Stimulated activated CD8-positive, alpha-beta memory T cell treated with anti-CD3 and anti-CD28 coated beads, Interleukin-15, amount 100 ng/mL, for 24 hours (primary cell): ENCODE measurements around the gene TINCR.
"Not testable (repeated sequence)": the region's sequence is repeated elsewhere in the genome, so short reads cannot be mapped to it uniquely, and the experiment has no call there.

Experiments used
- DNase-seq: peaks from one replicate; pipeline ENCODE4 v3.0.0-alpha.2; 2020; ENCODE audit warnings: low read depth

The TINCR gene

DNA sequence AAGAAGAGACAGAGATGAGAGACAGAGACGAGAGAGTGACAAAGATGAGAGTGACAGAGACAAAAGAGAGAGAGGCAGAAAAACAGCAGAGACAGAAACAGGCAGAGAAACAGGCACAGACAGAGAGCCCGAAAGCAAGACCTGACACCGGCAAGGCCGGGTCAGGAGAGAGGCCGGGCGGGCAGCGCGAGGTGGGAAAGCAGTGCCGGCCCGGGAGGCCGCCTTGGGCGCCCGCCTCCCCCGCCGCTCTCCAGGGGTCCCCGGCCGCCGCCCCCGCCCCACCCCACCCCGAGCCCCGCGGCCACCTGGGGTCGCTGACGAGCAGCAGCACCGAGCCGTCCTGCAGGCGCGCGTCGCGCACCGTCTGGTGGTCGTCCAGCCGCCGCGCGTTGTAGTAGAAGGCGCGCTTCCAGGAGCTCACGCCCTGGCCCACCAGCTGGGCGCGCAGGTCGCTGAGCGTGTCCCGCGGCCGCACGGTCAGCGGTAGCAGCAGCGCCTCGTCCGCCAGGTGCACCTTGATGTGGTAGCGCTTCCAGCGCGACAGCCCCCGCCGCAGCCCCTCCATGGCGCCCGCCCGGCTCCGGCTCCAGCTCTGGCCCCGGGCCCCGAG, at the start of gene TINCR:
TSS of gene TINCR (minus strand) at position 594 of the 610 bp plus-strand sequence.
- no peak for DNase-seq

DNA sequence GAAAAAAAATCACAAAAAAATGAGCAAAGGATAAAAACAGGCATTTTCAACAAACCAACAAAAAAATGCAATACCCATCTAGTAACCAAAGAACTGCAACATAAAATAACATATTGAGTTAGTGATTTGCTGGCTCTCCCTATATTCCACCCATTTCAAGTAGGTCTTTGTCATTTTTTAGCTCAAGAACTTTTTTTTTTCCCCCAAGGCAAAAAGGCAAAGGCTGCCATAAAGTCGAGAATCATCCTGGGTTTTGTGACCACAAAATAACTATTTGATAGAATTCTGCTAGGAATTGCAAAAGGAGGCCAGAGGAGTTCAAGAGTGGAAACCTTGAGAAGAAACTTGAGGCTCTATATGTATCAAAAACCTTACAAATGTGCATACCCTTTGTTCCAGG, 49.3 kb upstream of the TINCR start:
- DNase-seq: no peak

DNA sequence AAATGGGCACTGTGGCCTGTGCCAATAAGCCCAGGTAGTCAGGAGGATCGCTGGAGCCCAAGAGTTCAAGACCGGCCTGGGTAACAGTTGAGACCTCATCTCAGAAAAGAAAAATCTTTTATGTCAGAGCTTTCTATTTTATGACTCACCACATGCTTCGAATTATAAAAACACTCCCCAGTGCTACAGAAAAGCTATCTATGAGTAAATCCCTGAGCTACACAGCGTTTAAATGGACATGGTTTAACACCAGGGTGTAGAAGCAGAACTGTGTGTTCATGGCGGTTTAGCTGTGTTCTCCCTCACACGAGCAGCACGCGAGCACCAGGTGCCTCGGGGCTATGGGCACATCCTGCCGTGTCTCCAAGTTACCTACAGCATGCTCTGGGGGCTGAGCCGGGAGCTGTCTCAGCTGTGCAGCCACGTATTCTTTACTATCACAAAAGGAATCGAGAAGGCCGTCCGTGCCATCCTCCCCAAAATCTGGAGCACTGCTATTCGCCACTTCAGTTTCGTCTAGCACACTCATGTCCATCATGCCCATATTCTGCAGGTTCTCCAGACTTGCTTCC, 48.1 kb upstream of the TINCR start:
- no peak for DNase-seq

DNA sequence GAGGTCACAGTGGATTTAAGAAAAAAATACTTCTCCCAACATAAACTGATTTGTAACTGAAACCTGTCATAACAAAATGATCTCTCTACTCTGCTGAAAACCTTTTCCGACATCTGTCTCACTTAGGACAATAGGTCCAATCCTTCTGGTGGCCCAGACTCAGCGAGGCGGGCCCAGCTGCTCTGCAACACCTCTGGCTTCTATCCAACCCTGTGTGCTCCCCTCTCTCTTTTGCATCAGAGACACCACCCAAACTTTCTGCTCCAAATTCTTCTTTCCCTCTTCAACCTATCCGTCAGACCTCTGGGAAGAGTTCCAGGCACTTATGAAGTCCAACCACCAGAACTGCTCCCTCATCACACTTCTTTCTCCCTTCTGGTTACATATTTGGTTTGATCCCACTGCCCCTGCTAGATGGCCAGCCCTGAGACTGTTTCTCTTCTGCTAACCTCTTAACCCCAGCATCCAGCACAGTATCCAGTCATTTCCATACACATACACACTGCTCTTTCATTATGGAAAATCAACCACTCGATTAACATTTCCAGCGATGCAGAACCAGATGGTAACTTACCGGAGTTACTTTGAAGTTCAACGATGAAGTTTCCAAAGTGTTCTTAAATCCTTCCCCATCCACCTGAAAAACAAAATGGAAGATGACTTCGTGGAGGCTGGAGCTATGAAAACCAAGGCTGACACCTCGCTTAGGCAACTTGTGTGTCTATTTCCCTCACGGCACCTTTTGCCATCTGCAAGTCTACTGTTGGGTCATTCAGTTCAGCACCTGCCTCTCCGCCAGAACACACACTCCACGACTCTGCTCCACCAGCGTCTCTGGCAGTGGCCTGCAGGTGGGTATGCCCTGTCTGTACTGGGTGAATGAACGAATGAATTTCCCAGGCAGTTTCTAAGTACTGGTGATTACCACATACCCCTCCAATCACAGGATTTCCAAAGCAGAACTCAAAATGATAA, 45.4 kb upstream of the TINCR start:
- DNase-seq: no peak

DNA sequence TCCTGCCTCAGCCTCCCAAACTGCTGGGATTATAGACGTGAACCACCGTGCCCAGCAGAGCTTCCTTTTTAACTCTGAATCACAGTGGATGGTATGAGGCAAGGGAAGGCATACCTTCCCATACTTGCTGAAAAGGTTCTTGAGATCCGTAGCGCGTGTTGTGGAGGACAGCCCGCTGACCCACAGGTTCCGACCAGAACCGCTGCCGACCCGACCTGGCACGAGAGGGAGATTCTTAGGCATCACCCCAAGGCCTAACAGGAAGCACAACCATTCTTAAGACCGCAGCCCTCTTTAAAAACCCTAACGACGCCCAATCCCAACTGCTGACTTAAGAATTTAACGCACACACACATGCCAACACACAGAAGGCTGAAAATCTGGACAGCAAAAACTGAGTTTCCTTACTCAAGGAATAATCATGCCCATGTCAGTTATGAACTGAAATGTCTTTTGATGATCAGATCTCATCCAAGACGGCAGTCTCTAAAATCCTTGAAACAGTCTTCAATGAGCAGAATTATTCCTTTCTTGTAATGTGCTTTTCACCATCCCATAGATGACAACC, 42.2 kb upstream of the TINCR start:
- DNase-seq: no peak

DNA sequence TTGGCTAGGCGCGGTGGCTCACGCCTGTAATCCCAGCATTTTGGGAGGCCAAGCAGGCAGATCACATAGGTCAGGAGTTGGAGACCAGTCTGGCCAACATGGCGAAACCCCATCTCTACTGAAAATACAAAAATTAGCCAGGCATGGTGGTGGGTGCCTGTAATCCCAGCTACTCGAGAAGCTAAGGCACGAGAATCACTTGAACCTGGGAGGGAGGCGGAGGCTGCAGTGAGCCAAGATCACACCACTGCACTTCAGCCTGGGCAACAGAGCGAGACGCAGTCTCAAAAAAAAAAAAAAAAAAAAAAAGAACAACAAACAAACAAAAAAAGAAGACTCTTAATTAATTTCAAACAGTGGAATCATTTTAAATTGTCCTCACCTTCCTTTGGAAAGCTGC, 41.0 kb upstream of the TINCR start:
- not testable (repeated sequence) for DNase-seq

DNA sequence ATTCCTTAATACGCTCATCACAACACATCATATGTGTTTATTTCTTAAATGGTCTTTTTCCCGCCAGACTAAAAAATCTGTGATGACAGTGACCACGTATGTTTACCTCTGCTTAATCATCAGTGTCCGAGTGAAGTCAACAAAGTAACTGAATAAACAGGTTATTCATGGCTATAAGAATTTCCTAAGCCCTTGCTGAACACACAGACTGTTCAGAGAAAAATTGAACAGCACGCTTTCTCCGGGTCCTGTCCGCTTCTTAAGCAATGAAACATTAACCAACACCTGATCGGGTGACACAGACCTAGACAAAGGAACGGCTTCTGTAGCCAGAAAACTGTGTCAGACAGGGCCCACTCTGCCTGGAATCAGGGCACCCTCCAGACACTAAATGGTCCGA, 40.5 kb upstream of the TINCR start:
- no peak for DNase-seq

DNA sequence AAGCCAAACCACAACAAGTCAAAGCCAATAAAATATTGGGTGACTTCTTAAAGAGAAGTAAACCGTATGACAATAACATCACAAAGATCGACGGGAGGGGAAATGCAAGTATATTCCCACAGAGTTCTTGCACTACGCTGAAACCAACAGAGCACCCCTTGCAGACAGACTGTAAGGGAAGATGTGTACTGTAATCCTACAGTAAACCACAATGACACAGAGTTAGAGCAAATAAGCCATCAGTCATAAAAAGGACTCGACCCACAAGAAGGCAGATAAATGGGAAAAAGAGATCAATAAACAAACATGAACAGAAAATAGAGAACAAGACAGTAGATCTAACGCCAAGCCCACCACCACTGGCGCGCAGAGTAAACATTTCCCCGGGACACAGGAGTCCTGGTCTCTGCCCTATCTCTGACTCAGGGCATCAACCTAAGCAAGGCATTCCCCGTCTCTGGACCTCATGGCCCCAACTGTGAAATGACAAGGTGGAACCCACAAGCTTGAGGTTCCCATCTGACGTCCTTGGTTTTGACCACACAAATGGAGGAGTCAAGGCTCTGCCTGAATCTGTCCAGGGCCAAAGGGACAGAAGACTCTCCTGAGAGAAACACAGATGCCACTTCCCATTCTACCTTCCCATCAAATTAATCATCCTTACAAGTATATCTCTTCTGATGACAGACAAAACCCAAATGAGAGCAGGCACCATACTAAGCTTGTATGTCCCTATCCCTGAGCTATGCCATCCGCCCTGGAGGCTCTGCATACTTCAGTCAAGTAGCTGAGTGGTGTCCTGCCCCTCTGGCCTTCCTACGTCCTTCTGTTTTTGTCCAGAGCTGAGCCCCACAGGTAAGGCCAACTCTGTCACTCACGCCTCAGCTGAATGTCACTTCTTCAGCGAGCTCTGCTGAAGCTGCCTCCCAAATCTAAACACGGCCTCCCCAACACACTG, 39.8 kb upstream of the TINCR start:
- no peak for DNase-seq

DNA sequence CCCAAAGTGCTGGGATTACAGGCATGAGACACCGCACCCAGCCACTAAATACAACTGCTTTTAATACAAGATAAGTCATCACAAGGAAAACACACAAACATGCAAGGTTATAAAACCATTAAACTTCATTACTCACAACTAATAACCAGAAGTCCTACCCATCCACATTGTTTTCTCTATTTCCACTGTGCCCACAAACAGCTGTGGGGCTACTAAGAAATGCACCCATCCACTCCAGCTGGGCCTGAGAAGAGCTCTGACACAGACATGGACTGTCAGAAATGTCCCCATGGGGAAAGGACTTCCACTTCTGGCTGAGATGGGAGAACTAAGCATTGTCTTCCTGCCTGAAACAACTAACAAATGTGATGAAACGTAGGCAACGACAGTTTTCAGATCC, 37.6 kb upstream of the TINCR start:
- DNase-seq: no peak

DNA sequence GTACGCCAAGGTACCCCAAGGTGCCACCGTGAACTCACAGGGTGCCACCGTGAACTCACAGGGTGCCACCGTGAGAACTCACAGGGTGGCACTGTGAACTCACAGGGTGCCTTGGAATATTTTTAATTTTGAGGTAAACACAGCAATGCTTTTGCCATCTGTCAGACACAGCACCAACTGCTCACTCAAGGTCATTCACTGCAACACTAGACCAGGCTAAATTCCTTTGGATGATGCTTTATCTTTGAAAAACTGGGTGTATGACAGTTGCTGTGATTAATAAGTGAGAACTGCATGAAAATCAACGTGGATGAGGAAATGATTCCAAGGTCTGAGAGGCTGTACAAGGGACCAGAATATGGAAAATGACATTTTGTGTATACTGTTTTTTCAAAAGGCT, 35.9 kb upstream of the TINCR start:
- no peak for DNase-seq

DNA sequence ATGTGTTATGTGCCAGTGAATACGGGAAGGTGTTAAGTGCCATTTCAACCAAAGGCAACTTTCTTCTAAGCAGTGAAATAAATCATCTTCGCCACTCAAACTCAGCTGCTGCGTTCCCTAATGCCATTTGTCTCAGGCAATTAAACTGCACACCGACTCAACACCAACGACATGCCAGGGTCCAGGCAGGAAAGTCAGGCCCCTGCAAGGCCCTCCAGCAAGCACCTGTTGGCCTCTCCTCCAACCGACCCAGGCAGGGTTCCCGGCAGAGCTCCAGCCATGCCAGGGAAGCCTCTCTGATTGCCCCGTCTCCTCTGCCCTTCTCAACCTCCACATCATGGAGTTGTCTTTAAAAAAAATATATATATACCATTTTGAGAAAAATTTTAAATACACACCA, 33.0 kb upstream of the TINCR start:
- no peak for DNase-seq

DNA sequence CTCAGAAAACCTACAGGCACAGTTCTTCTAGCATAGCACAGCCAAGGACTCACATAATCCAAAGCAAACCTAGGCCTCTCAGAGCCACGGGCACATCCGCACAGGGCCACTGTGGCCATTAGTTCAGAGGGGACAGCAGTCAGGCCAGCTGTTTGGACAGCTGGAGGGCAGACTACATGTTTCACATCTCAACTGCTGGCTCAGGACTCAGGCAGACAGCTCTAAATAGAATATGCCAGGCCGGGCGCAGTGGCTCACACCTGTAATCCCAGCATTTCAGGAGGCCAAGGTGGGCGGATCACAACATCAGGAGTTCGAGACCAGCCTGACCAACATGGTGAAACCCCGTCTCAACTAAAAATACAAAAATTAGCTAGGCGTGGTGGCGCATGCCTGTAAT, 28.0 kb upstream of the TINCR start:
- DNase-seq: no peak

DNA sequence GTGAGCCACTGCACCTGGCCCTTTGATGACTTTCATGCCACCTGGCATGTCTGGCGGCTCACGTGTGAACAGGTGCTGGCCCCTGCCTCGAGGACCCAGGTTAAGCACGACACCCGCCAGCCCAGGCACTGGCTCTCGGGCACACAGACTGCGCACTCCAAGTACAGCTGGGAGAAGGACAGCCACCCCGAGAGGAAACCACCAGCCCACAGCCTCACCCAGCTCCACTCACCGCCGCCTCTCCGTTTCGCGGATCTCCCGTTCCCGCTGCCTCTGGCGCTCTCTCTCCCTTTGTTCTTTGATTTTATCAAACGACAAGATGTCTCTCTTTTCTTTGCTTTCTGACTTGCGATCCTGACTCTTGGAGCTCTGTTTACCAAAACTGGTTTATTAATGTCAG, 27.4 kb upstream of the TINCR start:
- no peak for DNase-seq

DNA sequence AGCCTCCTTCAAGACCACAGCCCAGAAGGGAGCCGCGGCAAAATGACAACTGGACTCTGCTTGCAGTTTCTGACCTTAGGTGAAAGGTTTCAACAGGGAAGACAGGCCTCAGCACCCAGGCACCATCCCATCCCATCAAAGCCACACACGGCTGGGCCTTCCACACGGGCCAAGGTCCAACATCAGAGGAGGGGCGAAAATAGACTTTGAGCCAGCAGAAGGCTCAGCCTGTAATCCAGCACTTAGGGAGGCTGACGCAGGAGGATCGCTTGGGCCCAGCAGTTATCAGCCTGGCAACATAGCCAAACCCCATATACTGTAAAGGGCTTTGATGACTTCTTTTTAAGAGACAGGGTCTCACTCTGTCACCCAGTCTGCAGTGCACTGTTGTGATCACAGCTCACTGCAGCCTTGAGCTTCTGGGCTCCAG, 26.8 kb upstream of the TINCR start:
- DNase-seq: no peak

DNA sequence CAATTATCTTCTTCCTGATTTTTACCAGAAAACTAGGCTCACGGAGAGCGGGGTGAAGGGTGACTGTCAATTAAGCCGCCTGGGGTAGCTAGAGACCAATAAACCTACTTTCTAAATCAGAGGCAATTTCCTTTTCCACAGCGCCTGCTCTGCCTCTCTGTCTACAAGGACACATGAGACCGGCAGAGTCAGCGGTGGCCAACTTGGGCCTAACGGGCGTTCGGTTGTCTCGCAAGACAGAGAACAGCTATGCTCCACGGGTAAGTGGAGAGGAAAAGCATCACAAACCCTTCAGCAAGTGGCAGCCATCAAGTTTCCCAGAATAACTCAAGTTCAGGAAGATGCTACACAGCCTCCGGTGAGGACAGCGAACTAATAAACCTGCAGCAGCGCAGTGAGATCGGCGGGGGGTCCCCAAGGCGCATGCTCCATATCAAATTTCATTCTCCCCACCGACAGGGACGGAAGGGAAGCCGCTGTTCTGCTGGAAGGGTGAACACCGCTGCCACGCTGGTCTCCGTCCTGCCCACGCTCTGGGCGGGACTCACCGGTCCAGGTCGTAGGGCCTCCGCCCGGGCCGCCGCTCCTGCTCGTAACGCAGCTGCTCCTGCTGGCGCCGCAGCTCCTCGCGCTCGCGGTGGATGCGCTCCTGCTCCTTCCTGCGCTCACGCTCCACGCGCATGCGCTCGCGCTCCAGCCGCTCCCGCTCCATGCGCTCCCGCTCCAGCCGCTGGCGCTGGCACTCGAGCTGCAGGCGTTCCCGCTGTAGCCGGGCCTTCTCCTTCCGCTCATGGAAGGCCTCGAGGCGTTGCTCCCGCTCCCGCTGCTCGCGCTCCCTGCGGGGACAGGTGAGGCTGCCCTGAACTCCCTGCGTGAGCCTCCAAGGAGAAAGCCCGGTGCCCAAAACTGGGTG, 25.8 kb upstream of the TINCR start:
- DNase-seq: no peak

DNA sequence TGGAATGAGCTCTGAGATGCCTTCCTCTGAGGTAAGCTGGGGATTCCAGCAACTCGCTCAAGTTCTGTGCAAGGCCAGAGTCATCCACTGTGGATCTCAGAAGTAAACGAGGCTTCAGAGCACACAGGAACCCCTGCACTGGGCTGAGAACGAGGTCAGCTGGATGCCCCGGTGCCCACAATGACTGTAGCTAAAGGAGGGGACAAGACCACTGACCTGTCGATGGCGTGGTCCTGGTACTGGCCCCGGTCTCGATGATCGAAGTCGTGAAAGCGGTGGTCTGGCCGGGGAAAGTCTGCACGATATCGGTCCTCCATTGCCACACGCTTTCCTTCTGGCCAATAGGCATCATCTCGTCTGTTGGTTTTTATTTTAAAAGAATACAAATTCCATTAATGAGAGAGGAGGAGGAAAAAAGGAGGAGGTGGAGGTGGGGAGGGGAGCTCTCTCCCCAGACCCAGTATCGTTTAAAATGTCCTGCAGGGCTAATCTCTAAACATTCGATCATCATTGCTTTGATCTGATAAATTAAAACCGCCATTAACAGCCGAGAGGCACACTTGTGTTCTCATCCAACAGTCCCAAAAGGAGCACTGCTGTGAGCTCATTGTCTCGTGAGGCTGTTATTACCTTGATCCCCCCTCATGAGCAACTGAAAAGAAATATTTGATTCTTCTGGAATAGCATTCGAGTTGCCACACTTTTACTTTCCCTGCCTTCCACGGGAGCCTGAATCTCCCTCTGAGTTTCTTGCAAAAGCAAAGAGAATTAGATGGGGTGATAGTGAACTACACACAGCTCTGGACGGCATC, 25.0 kb upstream of the TINCR start:
- no peak for DNase-seq

DNA sequence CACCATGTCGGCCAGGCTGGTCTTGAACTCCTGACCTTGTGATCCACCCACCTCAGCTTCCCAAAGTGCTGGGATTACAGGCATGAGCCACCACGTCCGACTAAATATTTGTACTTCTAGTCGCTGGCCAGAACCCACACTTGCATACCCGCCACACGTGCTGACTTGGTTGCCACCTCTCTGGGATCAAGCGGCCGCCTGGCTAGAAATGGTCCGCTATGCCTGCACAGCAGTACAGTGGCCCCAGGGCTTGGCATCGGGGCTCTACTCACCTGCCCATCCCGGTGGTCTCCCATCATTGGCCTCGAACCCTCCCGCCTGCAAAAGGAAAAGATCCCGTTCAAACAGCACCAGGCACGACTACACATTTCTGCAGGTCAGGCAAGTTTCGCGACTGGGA, 23.7 kb upstream of the TINCR start:
- no peak for DNase-seq

DNA sequence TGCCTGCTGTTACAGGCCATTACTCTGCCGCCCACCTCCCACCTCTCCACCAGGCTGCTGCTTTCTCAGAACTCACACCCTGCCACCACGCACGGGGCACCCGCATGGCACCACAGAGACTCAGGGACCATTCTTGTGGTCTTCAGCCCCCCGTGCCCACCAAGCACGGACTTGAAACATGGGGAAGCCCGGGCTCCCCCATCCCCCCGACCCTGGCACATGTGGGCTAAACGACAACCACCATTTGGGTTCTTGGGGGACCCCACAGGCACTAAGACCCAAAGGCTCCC, 23.1 kb upstream of the TINCR start:
- DNase-seq: no peak

DNA sequence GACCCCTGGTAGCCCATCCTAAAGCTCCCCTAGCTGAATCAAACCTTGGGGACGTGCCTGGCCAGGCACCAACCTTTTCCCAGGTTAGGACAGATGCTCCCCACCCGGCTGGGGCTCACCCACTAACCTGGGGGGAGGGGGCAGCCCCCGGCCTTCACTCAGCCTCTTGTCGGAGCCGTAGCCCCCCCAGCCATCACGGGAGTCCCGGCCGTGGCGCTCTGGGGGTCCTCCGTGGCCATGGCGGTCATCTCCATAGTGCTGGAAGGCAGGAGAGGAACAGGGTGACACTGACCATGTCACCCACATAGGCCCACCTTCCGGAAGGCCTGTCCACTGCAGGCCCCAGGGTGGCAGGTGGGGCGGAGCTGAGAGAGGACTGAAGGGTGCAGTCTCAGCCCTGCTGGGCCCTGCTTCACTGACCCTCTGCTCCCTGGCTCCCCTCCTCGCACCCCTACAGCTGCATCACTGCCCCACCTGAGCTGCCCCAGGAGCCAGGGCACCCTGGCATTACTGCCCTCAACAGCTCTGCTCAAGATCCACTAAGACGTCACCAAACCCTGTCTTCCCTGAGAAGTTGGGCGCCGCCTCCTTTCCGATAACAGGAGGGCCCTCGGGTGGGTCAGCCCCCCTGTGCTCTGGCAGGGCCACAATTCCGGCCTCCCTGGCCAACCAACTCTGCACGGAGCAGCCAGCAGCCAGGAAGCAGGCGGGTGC, 22.6 kb upstream of the TINCR start:
- DNase-seq: no peak
